ENCODE results near the gene BBLN. TPM values are rescaled to one million over a fixed set of nuclear protein-coding genes. Genes with fewer than 3 reads are reported as not detected.
A peak's percentile ranks its signal among the peaks of the same experiment; 100 is the strongest.
"Not testable (repeated sequence)": the region's sequence is repeated elsewhere in the genome, so short reads cannot be mapped to it uniquely, and the experiment has no call there.

Gene BBLN
- total and polyA plus RNA-seq, 8 donors, result 23.1 to 133 (median 34.7) TPM

DNA sequence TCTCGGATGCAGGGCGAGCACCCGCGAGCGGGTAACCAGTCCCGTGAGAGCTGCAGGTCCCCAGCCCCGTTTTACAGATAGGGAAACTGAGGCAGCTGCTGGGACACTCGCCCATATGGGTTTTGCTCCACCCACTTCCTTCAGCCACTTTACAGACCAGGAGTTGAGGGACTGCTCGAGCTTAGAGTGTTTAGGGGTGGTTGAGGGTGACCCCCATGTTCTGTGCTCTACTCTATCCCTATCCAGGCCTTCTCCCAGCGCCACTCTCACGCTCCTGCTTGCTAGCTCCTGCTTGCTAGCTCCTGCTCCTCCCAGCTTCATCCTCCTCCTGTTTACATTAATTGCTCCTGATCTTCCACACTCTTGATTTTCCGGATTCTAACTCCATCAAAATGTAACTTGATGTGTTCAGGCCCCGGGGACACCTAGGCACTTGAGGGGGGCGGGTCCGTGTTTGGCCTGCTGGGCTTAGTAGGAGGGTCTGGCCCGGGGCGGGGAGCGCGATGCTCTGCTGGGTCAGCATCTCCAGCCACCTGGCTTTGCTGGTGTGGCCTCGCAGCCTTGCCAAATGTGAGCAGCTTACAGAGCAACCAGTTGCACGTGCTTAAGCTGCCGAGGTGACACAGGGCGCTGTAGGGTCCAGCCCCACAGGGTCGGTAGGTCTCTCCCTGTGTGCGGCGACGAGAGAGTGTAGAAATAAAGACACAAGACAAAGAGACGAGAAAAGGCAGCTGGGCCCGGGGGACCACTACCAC is 31.1 kb upstream of the BBLN start:
- H3K4me1 ChIP-seq, result peaks cover 0 to 25% (median 6%) of the 10 kb centered on the region in 3 donors
- peak overlapping the region; percentile 86 to 99 (median 99) for H3K4me3 ChIP-seq
- 54 to 55% methylated on average over 29 of the region's 29 CpGs for WGBS, 2 donors
- intact Hi-C loops (cut with DNase I), result no loop called here
- no peaks in the 10 kb centered on the region for H3K9me3 ChIP-seq
- peak overlapping the region; percentile 97 to 99 (median 98) for H3K27ac ChIP-seq
- no peak for FAIRE-seq
- no peaks in the 10 kb centered on the region for H3K27me3 ChIP-seq
- peak in 3 of 6 donors; percentile 60 to 77 (median 64) for DNase-seq
- peaks cover 0 to under 1% (median 0%) of the 10 kb centered on the region in 3 donors for H3K36me3 ChIP-seq
- ATAC-seq, result no peak
- TF ChIP-seq, protein P1, sequence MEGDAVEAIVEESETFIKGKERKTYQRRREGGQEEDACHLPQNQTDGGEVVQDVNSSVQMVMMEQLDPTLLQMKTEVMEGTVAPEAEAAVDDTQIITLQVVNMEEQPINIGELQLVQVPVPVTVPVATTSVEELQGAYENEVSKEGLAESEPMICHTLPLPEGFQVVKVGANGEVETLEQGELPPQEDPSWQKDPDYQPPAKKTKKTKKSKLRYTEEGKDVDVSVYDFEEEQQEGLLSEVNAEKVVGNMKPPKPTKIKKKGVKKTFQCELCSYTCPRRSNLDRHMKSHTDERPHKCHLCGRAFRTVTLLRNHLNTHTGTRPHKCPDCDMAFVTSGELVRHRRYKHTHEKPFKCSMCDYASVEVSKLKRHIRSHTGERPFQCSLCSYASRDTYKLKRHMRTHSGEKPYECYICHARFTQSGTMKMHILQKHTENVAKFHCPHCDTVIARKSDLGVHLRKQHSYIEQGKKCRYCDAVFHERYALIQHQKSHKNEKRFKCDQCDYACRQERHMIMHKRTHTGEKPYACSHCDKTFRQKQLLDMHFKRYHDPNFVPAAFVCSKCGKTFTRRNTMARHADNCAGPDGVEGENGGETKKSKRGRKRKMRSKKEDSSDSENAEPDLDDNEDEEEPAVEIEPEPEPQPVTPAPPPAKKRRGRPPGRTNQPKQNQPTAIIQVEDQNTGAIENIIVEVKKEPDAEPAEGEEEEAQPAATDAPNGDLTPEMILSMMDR (IDR thresholded peaks at IDR 0.05), result no peak

DNA sequence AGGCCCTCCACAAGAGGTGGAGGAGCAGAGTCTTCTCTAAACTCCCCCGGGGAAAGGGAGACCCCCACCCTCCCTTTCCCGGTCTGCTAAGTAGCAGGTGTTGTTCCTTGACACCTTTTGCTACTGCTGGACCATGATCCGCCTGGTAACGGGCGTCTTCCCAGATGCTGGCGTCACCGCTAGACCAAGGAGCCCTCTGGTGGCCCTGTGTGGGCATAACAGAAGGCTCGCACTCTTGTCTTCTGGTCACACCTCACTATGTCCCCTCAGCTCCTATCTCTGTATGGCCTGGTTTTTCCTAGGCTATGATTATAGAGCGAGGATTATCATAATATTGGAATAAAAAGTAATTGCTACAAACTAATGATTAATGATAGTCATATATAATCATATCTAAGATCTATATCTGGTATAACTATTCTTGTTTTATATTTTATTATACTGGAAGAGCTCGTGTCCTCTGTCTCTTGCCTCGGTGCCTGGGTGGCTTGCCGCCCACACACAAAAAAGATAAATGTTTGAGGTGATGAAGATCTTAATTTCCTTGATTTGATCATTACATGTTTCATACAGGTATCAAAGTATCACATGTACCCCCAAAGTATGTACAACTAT is 30.0 kb upstream of the BBLN start:
- ATAC-seq; FAIRE-seq; H3K27me3 ChIP-seq; H3K27ac ChIP-seq; intact Hi-C loops (cut with DNase I); H3K4me3 ChIP-seq; H3K36me3 ChIP-seq; H3K9me3 ChIP-seq: not testable (repeated sequence)
- WGBS, 2 donors, result 23 to 29% methylated on average over 12 of the region's 12 CpGs
- peaks cover 0 to 25% (median 6%) of the 10 kb centered on the region in 3 donors for H3K4me1 ChIP-seq
- TF ChIP-seq, protein P1 (IDR thresholded peaks at IDR 0.05), result peak; percentile 13 to 42 (median 28)
- peak in 4 of 6 donors; percentile 61 to 78 (median 72) for DNase-seq

DNA sequence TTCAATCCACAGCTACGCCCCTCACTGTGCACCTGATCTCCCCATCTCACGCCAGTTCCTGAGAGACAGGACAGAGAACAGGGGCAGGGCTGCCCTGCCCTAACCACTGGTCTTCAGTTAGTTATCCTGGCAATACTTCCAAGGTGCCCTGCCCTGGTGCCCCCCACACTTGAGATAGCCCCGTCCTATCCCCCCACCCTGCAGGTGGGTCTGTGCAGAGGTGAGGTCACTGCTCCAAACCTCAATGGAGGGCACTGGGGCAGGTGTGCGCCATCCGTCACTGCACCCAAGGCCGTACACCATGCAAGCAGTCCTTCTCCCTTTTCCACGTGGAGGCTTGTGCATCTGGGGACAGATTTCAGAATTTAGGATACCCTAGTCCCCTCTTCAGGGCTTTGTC is 29.4 kb upstream of the BBLN start:
- H3K27me3 ChIP-seq; H3K36me3 ChIP-seq; H3K9me3 ChIP-seq; intact Hi-C loops (cut with DNase I); ATAC-seq; FAIRE-seq; H3K4me3 ChIP-seq; H3K27ac ChIP-seq: not testable (repeated sequence)
- WGBS, 2 donors, result 49 to 58% methylated on average over 7 of the region's 7 CpGs
- H3K4me1 ChIP-seq, result peaks cover 0 to 19% (median 5%) of the 10 kb centered on the region in 3 donors
- DNase-seq, result peak in 3 of 6 donors; percentile 17 to 39 (median 31)

DNA sequence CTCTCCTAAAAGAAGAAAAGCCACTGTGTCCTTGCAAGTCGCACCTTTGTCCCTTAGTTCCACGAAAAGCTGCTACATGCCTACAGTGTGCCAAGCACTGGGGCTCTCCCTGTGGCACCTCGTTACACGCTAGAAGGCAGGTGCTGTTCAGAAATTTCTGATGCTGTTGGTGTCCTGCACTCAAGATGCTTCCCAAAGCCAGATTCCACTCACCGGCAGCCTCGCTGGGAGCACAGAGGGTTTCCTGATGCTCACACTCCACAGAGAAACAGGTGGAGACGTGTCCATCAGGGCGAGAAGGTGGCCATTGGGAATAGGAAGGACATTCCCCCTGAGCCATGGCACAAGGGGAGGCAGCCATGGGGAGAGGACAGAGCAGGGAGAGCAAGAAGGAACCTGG is 28.7 kb upstream of the BBLN start:
- DNase-seq, result peak in 3 of 6 donors; percentile 23 to 39 (median 31)
- WGBS, 2 donors, result 69 to 80% methylated on average over 8 of the region's 8 CpGs
- not testable (repeated sequence) for FAIRE-seq

DNA sequence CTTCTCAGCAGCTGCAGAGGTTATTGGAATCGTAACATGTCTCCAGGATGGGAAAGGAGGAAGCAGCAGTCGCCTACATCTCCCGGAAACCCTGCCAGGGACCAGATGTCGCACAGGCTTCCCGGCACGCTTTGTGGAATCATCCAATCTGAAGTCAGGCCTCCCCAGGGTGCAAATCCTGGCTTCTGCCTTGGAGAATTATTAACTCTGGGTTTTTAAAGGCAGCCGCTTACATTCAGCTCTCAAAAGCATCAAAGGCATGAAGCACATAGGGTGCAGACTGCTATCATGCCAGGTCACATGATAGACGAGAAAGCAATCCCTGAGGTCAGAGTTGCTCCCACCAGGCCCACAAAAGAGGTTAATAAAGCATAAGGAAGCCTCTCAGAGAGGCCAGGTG is 27.9 kb upstream of the BBLN start:
- intact Hi-C loops (cut with DNase I), result not testable (repeated sequence)
- H3K27ac ChIP-seq, result peak overlapping the region in 2 of 4 donors; percentile 33 to 66
- 19 to 31% methylated on average over 8 of the region's 8 CpGs for WGBS, 2 donors

More for the DNA sequence above, 28.7 kb upstream of the BBLN start:
- H3K36me3 ChIP-seq; intact Hi-C loops (cut with DNase I); H3K9me3 ChIP-seq; ATAC-seq; H3K4me3 ChIP-seq; H3K27me3 ChIP-seq: not testable (repeated sequence)
- Histone ChIP-seq H3K27ac (peak overlapping the region in 1 of 4 donors; percentile 66), H3K4me1 (peaks cover 0 to 12% (median 0%) of the 10 kb centered on the region in 3 donors)

DNA sequence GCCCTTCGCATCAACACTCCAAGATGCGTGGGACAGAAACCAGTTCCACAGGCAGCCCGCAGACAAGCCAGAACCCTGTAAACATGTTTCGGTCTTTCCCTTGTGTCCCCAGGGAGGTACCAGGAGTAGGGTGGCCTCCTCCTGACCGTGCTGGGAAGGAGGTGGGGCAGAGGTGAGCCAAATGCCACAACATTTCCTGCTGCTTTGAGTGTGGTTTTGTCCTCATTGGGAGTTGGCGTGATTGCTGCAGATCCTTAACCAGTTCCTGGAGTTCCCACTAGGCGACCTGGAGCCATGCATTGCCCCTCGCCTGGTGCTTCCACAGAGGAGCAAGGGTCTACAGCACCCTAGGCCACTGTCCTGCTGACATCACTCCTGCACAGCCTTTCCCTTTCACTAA is 24.5 kb upstream of the BBLN start:
- H3K4me3 ChIP-seq; H3K36me3 ChIP-seq; FAIRE-seq; H3K27me3 ChIP-seq; H3K9me3 ChIP-seq; ATAC-seq; H3K27ac ChIP-seq; intact Hi-C loops (cut with DNase I); H3K4me1 ChIP-seq: not testable (repeated sequence)
- DNase-seq, result peak in 3 of 6 donors; percentile 2 to 25 (median 17)
- 83 to 84% methylated on average over 8 of the region's 8 CpGs for WGBS, 2 donors

More for the DNA sequence above, 27.9 kb upstream of the BBLN start:
- not testable (repeated sequence) for H3K36me3 ChIP-seq, H3K4me3 ChIP-seq, H3K27me3 ChIP-seq, FAIRE-seq, H3K4me1 ChIP-seq, H3K9me3 ChIP-seq
- DNase-seq (peak in 3 of 6 donors; percentile 18 to 62 (median 21)), ATAC-seq (peak in 1 of 4 donors; percentile 9)

All from pancreas (tissue), 10 donors.